Suppressor macrophage treated with lipopolysaccharide for 1 hour (primary cell): ENCODE data around the gene OR5B3.
"Not testable (repeated sequence)": the region's sequence is repeated elsewhere in the genome, so short reads cannot be mapped to it uniquely, and the experiment has no call there.

Experiments used
- DNase-seq, 3 donors: peaks; one replicate each; pipeline ENCODE4 v3.0.0-alpha.2; 2020 to 2022

Gene OR5B3

GRCh38 chr11:58406774-58407173 lies at the start of gene OR5B3:
OR5B3 (minus strand) TSS chr11:58406874; CDS start chr11:58403409, 3,465 bp downstream.
- no peak for DNase-seq

GRCh38 chr11:58451585-58451984 lies 44.9 kb upstream of the OR5B3 start:
- no peak for DNase-seq

GRCh38 chr11:58446294-58446693 lies 39.6 kb upstream of the OR5B3 start:
- DNase-seq, result no peak

GRCh38 chr11:58444300-58444699 lies 37.6 kb upstream of the OR5B3 start:
- DNase-seq, result no peak

- no peak for DNase-seq
These were observed 35.5 kb upstream of the OR5B3 start, which contains the start of gene OR5B12 for GRCh38 chr11:58442136-58442535. OR5B12 (minus strand) TSS chr11:58442236; CDS start chr11:58440151, 2,085 bp downstream.

- DNase-seq, result no peak
These were observed 31.8 kb upstream of the OR5B3 start for GRCh38 chr11:58438486-58438885.

- DNase-seq, result no peak
These were observed 27.5 kb upstream of the OR5B3 start for GRCh38 chr11:58434217-58434616.

GRCh38 chr11:58433638-58434203 lies 27.0 kb upstream of the OR5B3 start:
- peak in 1 of 3 donors; percentile 2 for DNase-seq

- DNase-seq, result no peak
These were observed 22.6 kb upstream of the OR5B3 start for GRCh38 chr11:58429273-58429672.

- DNase-seq, result no peak
These were observed 21.3 kb upstream of the OR5B3 start, which contains the start of gene OR5B2 for GRCh38 chr11:58428021-58428420. OR5B2 (minus strand) TSS chr11:58428121; CDS start chr11:58423261, 4,860 bp downstream.

GRCh38 chr11:58399622-58400021 lies 7.1 kb downstream of the OR5B3 start:
- DNase-seq, result not testable (repeated sequence)

GRCh38 chr11:58395581-58395980 lies 11.1 kb downstream of the OR5B3 start:
- no peak for DNase-seq

- no peak for DNase-seq
These were observed 12.5 kb downstream of the OR5B3 start for GRCh38 chr11:58394195-58394594.

- no peak for DNase-seq
These were observed 13.9 kb downstream of the OR5B3 start for GRCh38 chr11:58392746-58393145.

GRCh38 chr11:58391879-58392278 lies 14.8 kb downstream of the OR5B3 start:
- DNase-seq, result no peak

- DNase-seq, result no peak
These were observed 16.1 kb downstream of the OR5B3 start for GRCh38 chr11:58390551-58391063.

- DNase-seq, result no peak
These were observed 47.7 kb downstream of the OR5B3 start, which contains the start of gene OR5B17 for GRCh38 chr11:58358969-58359368. OR5B17 (minus strand) TSS chr11:58359069; CDS start chr11:58359069, 0 bp downstream.

- no peak for DNase-seq
These were observed 51.9 kb downstream of the OR5B3 start for GRCh38 chr11:58354727-58355126.
